CD4-positive, alpha-beta T cell treated with Interleukin-2 at 100 ng/mL for 4 hours (primary cell): ENCODE data around the gene SCG5.

ENCODE experiments used
- DNase-seq: peaks from one replicate; pipeline ENCODE4 v3.0.0-alpha.2; 2020; ENCODE audit warnings: low spot score

The SCG5 gene

GRCh38 chr15:32723171-32723948 lies 81.8 kb downstream of the SCG5 start:
- no peak for DNase-seq

- no peak for DNase-seq
Observed at GRCh38 chr15:32729700-32730395, 88.3 kb downstream of the SCG5 start.

GRCh38 chr15:32730677-32731654 lies 89.5 kb downstream of the SCG5 start:
- DNase-seq = no peak

GRCh38 chr15:32732574-32733157 lies 91.2 kb downstream of the SCG5 start:
- no peak for DNase-seq

GRCh38 chr15:32733281-32733680 lies 91.8 kb downstream of the SCG5 start:
- no peak for DNase-seq

GRCh38 chr15:32735989-32736700 lies 94.6 kb downstream of the SCG5 start:
- no peak for DNase-seq

GRCh38 chr15:32736701-32737061 lies 95.2 kb downstream of the SCG5 start:
- no peak for DNase-seq

GRCh38 chr15:32737304-32737703 lies 95.8 kb downstream of the SCG5 start:
- DNase-seq = no peak

GRCh38 chr15:32738666-32739065 lies 97.2 kb downstream of the SCG5 start:
- no peak for DNase-seq

- no peak for DNase-seq
Observed at GRCh38 chr15:32739522-32740063, 98.1 kb downstream of the SCG5 start.

- no peak for DNase-seq
Observed at GRCh38 chr15:32743411-32744140, 102.1 kb downstream of the SCG5 start.

GRCh38 chr15:32746116-32746857 lies 104.8 kb downstream of the SCG5 start:
- no peak for DNase-seq
